Stimulated activated CD4-positive, alpha-beta T cell treated with anti-CD3 and anti-CD28 coated beads, Interleukin-1b, Interleukin-23, amount 100 ng/mL, for 1 hour (primary cell): ENCODE measurements around the gene COBL.
"Not testable (repeated sequence)": the region's sequence is repeated elsewhere in the genome, so short reads cannot be mapped to it uniquely, and the experiment has no call there.

Experiments used
- DNase-seq, 2 donors: peaks; one replicate each; pipeline ENCODE4 v3.0.0-alpha.2; 2020; ENCODE audit warnings: low read depth in 2 of 2

Gene COBL

DNA sequence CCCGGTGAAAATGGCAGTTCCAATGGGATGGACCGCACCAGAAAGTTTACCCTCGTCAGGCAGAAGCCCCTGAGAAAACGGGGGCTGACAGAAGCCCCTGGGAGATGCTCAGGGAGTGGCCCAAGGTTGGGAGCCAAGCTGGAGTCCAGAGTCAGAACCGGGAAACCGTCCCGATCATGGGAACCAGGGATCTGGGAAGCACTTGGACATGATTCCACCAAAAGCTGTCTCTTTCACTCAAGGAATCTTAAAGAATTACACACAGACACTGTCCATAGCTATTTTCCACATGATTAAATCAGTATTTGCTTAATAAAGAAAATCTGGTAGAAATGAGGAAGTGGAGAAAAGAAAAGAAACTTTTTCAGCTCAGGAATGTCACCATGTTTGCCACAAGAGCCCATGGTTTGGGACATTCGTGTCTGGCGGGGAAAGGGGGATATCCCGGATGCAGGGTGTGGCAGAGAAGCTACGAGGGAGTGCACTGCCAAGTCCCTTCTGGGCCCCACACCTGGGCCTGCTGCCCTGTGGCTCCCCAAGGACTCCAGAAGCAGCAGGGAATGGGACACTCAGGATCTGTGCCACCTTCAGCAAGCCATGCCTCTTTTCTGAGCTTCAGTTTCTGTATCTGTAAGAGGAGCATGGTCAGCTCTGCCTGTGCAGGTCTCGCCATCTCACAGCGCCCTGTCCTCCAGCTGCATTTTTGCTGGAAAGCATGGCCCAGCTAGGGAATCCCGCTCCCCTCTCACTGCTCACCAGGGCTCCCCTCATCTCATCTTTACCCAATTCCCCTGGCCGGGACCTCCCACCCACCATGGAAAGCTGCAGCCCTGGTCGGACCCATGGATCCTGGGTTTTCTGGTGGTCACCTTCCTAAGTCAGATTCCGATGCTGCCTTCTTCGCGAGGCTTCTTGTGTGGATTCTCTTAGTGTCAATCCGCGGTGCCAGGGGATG lies 308.8 kb downstream of the COBL start:
- DNase-seq, result no peak

DNA sequence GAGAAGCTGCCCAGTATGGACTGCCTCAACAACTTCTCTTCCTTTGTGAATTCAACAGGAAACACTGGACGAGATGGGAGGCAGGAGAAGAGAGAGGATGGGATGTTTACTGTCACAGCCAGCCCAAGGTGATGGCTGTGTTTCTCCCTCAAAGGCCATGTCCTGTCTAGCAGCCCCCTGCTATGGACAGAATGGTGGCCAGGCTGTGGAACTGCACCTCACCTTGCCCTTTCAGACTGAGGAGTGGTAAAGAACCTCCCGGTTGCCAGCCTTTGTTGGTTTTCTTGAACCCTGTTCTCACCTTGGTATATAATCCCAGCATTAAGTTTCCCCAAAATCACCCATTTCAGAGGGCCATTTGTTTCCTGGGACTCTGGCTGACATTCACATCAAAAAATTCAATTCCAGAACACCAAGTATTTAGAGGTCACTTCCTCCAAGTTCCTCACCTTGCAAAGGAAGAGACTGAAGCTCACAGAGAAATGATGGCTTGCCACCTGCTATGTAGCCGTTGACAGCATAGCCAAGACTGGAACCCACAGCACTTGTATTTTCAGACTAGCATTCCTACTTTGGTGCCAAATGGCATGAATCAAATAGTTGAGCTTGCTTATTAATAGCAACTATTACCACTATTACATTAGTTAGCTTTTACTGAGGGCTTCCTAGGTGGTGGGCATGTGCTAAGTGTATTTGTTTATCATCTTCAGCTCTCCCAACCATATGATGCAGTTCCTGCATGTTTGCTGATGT lies 309.9 kb downstream of the COBL start:
- no peak for DNase-seq

DNA sequence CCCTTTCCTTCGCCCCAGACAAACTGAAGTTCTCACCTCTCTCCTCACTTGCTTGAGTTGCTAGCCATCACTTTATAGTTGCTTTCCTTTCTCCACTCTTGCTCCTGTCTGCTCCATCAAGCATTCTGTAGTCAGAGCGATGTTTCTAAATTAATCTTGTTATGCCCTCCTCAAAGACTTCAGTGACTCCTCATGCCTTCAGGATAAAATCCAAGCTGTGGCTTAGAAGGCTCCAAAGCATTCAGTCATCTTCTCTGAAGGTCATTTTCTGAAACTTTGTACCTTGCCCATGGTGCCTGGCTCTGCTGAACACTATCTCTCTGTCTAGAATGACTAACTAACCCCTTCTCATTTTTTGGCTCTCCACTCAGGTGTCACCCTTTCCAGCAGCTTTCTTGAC lies 311.5 kb downstream of the COBL start:
- DNase-seq, result no peak

- no peak for DNase-seq
These were observed 315.7 kb downstream of the COBL start for GRCh38 chr7:51000956-51001355.

GRCh38 chr7:50994753-50995319 lies 321.8 kb downstream of the COBL start:
- no peak for DNase-seq

DNA sequence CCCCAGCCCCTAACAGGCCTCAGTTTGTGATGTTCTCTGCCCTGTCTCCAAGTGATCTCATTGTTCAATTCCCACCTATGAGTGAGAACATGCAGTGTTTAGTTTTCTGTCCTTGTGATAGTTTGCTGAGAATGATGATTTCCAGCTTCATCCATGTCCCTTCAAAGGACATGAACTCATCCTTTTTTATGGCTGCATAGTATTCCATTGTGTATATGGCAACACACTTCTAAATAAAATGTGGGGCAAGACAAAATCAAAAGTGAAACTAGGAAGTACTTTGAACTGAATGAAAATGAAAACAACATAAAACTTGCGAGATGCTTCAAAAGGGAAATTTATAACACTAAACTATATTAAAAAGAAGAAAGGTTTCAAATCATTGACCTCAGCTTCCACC lies 326.4 kb downstream of the COBL start:
- DNase-seq, result not testable (repeated sequence)

GRCh38 chr7:50988988-50989387 lies 327.6 kb downstream of the COBL start:
- DNase-seq, result no peak

- no peak for DNase-seq
These were observed 328.1 kb downstream of the COBL start for GRCh38 chr7:50988465-50988864.

DNA sequence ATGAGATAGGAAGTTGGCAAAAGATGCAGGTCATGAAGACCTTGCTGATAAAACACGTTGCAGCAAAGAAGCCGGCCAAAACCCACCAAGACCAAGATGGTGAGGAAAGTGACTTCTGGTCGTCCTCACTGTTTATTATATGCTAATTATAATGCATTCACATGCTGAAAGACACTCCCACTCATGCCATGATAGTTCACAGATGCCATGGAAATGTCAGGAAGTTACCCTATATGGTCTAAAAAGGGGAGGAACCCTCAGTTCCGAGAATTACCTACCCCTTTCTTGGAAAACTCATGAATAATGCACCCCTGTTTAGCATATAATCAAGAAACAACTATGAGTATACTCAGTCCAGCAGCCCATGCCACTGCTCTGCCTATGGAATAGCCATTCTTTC lies 331.5 kb downstream of the COBL start:
- no peak for DNase-seq

DNA sequence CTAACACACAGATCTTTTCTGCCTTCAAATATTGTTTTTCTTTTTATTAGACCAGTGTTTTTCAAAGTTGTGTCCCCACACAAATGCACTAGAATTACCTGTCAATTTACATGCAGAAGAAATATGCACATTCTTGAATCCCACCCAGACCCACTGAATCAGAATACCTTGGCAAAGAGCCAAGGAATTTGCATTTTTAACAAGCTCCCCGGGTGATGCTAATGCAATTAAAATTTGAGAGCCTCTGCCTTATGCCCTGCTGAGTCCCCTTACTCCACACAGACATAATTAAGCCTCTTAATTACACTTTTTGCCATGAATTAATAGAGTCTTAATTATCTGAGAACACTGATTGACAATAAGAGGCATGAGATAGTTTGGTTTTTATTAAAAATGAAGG lies 332.8 kb downstream of the COBL start:
- no peak for DNase-seq

GRCh38 chr7:50982626-50983025 lies 334.0 kb downstream of the COBL start:
- no peak for DNase-seq

- DNase-seq, result no peak
These were observed 334.9 kb downstream of the COBL start for GRCh38 chr7:50981743-50982142.

DNA sequence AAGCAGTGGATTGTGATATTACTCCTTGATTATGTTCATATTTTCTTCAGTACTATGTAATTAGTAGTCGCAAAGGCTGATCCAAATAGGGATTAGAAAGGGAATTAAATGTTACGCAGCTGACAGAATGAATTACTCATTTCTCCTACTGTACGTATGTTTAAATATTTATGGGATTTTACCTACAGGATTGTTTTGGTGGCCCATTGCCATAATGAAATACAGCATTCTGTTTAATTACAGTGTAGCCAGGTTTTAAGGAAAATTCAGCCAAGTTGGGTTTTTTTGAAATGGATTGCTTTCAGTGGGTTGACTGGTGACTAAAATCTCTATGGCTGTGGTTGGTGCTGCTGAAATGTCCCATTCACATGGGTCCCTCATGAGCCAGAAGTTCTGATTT lies 336.2 kb downstream of the COBL start:
- no peak for DNase-seq

- no peak for DNase-seq
These were observed 337.9 kb downstream of the COBL start for GRCh38 chr7:50978633-50979215.

- DNase-seq, result no peak
These were observed 339.2 kb downstream of the COBL start for GRCh38 chr7:50977421-50977820.

GRCh38 chr7:50976064-50976463 lies 340.5 kb downstream of the COBL start:
- no peak for DNase-seq

DNA sequence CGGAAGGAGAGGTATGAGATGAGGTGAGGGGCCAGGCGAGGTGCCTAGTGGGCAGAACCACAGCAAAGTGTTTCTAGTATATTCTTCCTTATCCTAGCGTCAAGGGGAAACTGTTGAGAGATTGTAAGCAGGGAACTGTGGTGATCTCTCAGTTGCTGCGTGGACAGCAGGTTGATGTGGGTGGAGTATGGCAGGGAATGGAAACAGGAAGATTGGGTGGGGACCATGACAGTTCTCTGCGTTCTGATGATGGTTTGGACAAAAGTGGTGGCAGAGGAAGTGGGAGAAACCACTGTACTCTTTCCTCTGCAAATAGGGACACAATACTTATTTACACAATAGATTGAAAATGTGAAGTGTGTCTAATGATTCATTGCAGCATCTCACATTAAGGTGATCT lies 342.4 kb downstream of the COBL start:
- no peak for DNase-seq

GRCh38 chr7:50973814-50974213 lies 342.8 kb downstream of the COBL start:
- DNase-seq, result no peak

DNA sequence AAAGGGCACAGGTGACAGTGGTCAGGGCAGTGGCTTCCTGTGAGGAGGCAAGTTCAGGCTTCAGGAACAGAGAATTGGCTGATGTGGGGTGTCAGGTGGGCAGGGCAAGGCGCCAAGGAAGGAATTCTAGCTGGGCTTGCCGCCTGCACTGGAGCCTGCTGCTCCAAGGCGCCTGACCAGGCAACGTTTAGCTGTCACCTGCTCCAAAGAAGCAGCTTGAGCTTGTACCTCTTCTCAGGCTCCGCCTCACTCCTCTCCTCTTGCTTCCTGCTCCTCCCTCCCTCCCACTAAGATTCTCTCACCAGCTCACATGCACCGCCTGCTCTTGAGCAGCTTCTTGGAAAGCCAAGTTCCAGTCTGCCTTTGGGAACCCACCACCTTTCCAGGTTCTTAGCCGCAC lies 346.5 kb downstream of the COBL start:
- no peak for DNase-seq
